Nephron (organoid): ENCODE measurements around the gene IRF2BPL.

Source experiments
- H3K27ac Mint-ChIP-seq, 3 experiments: 2 replicates each; pipeline ENCODE4 v1.8.0; 2020; ENCODE audit warnings: mixed read lengths in 3 of 3, mild to moderate bottlenecking in 2 of 3, moderate library complexity in 1 of 3
- H3K27me3 Mint-ChIP-seq: 2 replicates; pipeline ENCODE4 v1.8.0; 2021; ENCODE audit warnings: low read depth, mild to moderate bottlenecking, moderate library complexity, mixed read lengths
- H3K36me3 Mint-ChIP-seq: 2 replicates; pipeline ENCODE4 v1.8.0; 2020; ENCODE audit warnings: low read depth, mixed read lengths
- H3K4me1 Mint-ChIP-seq: 2 replicates; pipeline ENCODE4 v1.8.0; 2020; ENCODE audit warnings: mixed read lengths
- H3K4me3 Mint-ChIP-seq, 3 experiments: 2 replicates each; pipeline ENCODE4 v1.8.0; 2020; ENCODE audit warnings: mild to moderate bottlenecking in 3 of 3, mixed read lengths in 3 of 3, moderate library complexity in 2 of 3
- H3K9me3 Mint-ChIP-seq: 2 replicates; pipeline ENCODE4 v1.8.0; 2020; ENCODE audit warnings: mixed read lengths
- CTCF ChIP-seq, 3 experiments: fragments of 200-600 bp; sonication (generic); IDR thresholded peaks; one replicate each; pipeline ENCODE4 v1.5.0; 2021; ENCODE audit warnings: antibody characterized with exemption in 3 of 3; ENCODE audit not compliant: unreplicated experiment in 3 of 3

Gene IRF2BPL

GRCh38 chr14:77012193-77012765 is 16.2 kb downstream of the IRF2BPL start:
- peaks cover 51% of the 10 kb centered on the region for H3K4me1 Mint-ChIP-seq
- H3K27me3 Mint-ChIP-seq, result no peaks in the 10 kb centered on the region
- H3K27ac Mint-ChIP-seq, result peak overlapping the region; percentile 83 to 99 (median 97)
- H3K9me3 Mint-ChIP-seq, result no peaks in the 10 kb centered on the region
- no peak overlapping the region for H3K4me3 Mint-ChIP-seq
- no peaks in the 10 kb centered on the region for H3K36me3 Mint-ChIP-seq
- no peak for TF ChIP-seq CTCF (IDR thresholded peaks at IDR 0.05; ENCODE audit: unreplicated experiment in 3 of 3)

- no peak for TF ChIP-seq CTCF (IDR thresholded peaks at IDR 0.05; ENCODE audit: unreplicated experiment in 3 of 3)
- H3K27ac Mint-ChIP-seq, result peak overlapping the region; percentile 53 to 99 (median 97)
- H3K27me3 Mint-ChIP-seq, result no peaks in the 10 kb centered on the region
- peaks cover 60% of the 10 kb centered on the region for H3K4me1 Mint-ChIP-seq
- no peak overlapping the region for H3K4me3 Mint-ChIP-seq
- no peaks in the 10 kb centered on the region for H3K36me3 Mint-ChIP-seq
- H3K9me3 Mint-ChIP-seq, result no peaks in the 10 kb centered on the region
Observed at GRCh38 chr14:77011245-77011644, 17.3 kb downstream of the IRF2BPL start.

DNA sequence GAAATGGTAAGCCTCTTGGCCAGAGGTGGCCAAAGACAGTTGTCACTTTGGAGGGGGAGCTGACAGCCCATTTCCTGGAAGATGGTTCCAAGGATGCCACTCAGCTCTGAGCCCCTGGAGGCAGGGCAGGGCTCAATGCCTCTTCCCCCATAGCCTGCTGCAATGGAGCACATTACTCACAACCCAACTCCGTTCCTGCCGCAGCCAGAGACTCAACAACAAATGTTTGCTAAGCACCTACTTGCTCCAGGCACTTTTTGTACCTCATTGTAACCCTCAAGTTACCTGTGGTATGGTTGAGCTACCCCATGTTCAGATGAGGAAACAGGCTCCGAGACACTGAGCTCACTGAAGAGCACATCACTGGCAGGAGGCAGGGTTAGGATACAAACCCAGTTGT is 19.5 kb downstream of the IRF2BPL start:
- H3K4me3 Mint-ChIP-seq, result no peak overlapping the region
- H3K36me3 Mint-ChIP-seq, result no peaks in the 10 kb centered on the region
- H3K9me3 Mint-ChIP-seq, result no peaks in the 10 kb centered on the region
- H3K4me1 Mint-ChIP-seq, result peaks cover 64% of the 10 kb centered on the region
- peak overlapping the region in 2 of 3 experiments; percentile 92 to 97 for H3K27ac Mint-ChIP-seq
- H3K27me3 Mint-ChIP-seq, result peaks cover 3% of the 10 kb centered on the region
- no peak for TF ChIP-seq CTCF (IDR thresholded peaks at IDR 0.05; ENCODE audit: unreplicated experiment in 3 of 3)

DNA sequence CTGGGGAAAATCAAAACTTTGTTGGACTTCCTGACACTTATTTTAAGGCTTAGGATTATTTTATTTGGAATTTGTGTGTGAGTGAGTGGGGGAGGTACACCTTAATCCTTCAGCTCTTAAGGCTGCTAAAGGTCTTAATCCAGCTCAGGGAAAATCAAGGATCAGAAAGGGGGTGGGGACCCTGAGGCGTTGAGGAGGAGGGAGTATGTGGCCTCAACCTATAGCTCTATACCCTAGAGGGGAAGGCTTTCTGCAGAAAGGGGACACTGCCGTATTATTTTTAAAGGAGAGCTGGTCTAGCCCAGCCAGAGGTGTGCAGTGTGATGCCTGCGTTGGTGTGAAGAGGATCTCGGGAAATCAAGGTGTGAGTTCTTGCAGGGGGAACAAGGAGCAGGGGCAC is 20.0 kb downstream of the IRF2BPL start:
- Mint-ChIP-seq H3K36me3 (no peaks in the 10 kb centered on the region), H3K4me3 (no peak overlapping the region), H3K4me1 (peaks cover 61% of the 10 kb centered on the region), H3K9me3 (no peaks in the 10 kb centered on the region), H3K27me3 (peaks cover 3% of the 10 kb centered on the region), H3K27ac (peak overlapping the region; percentile 78 to 97 (median 92))
- no peak for TF ChIP-seq CTCF (IDR thresholded peaks at IDR 0.05; ENCODE audit: unreplicated experiment in 3 of 3)

GRCh38 chr14:77007975-77008421 is 20.5 kb downstream of the IRF2BPL start:
- TF ChIP-seq CTCF (IDR thresholded peaks at IDR 0.05; ENCODE audit: unreplicated experiment in 3 of 3), result no peak
- Mint-ChIP-seq H3K4me1 (peaks cover 58% of the 10 kb centered on the region), H3K36me3 (no peaks in the 10 kb centered on the region), H3K9me3 (no peaks in the 10 kb centered on the region), H3K4me3 (no peak overlapping the region), H3K27ac (peak overlapping the region; percentile 78 to 97 (median 92)), H3K27me3 (peaks cover 3% of the 10 kb centered on the region)
